HPDE6-E6E7 (cell line): ENCODE results near the gene TRERF1.
"Not testable (repeated sequence)": the region's sequence is repeated elsewhere in the genome, so short reads cannot be mapped to it uniquely, and the experiment has no call there.

Experiments used
- DNase-seq: peaks from one replicate; pipeline ENCODE4 v3.0.0; 2011; ENCODE audit warnings: missing footprints; ENCODE audit errors: extremely low spot score

Gene TRERF1

GRCh38 chr6:42450477-42451332 lies 1.0 kb downstream of the TRERF1 start:
- DNase-seq = no peak

GRCh38 chr6:42449917-42450476 lies 1.7 kb downstream of the TRERF1 start:
- no peak for DNase-seq

GRCh38 chr6:42448927-42449659 lies 2.6 kb downstream of the TRERF1 start:
- DNase-seq = no peak

- no peak for DNase-seq
Observed at GRCh38 chr6:42448391-42448790, 3.3 kb downstream of the TRERF1 start.

GRCh38 chr6:42446996-42447395 lies 4.7 kb downstream of the TRERF1 start:
- DNase-seq = no peak

GRCh38 chr6:42446370-42446769 lies 5.4 kb downstream of the TRERF1 start:
- no peak for DNase-seq

GRCh38 chr6:42445955-42446354 lies 5.8 kb downstream of the TRERF1 start:
- DNase-seq = not testable (repeated sequence)

- DNase-seq = no peak
Observed at GRCh38 chr6:42443312-42444060, 8.2 kb downstream of the TRERF1 start.

GRCh38 chr6:42441697-42442081 lies 10.0 kb downstream of the TRERF1 start:
- no peak for DNase-seq

GRCh38 chr6:42440778-42441696 lies 10.7 kb downstream of the TRERF1 start:
- DNase-seq = no peak

- no peak for DNase-seq
Observed at GRCh38 chr6:42440027-42440426, 11.7 kb downstream of the TRERF1 start.

- no peak for DNase-seq
Observed at GRCh38 chr6:42436825-42437224, 14.9 kb downstream of the TRERF1 start.

GRCh38 chr6:42434237-42434636 lies 17.5 kb downstream of the TRERF1 start:
- no peak for DNase-seq

- DNase-seq = no peak
Observed at GRCh38 chr6:42433409-42433808, 18.3 kb downstream of the TRERF1 start.

GRCh38 chr6:42431877-42432276 lies 19.8 kb downstream of the TRERF1 start:
- DNase-seq = no peak

- no peak for DNase-seq
Observed at GRCh38 chr6:42431356-42431755, 20.4 kb downstream of the TRERF1 start.

GRCh38 chr6:42429836-42430235 lies 21.9 kb downstream of the TRERF1 start:
- no peak for DNase-seq

- DNase-seq = no peak
Observed at GRCh38 chr6:42429042-42429585, 22.6 kb downstream of the TRERF1 start.

GRCh38 chr6:42428326-42429041 lies 23.2 kb downstream of the TRERF1 start:
- DNase-seq = no peak

GRCh38 chr6:42427871-42428270 lies 23.9 kb downstream of the TRERF1 start:
- no peak for DNase-seq
